HG03025 (cell line): ENCODE results near the gene RTEL1.
"Not testable (repeated sequence)": the region's sequence is repeated elsewhere in the genome, so short reads cannot be mapped to it uniquely, and the experiment has no call there.

Experiments used
- ATAC-seq: cut with Tn5 transposase; IDR thresholded peaks from one replicate; pipeline ENCODE4 v1.9.1; 2021; ENCODE audit warnings: mild to moderate bottlenecking, moderate library complexity; ENCODE audit not compliant: unreplicated experiment, low FRiP score

The RTEL1 gene

GRCh38 chr20:63708301-63709148, 50.4 kb downstream of the RTEL1 start:
- no peak for ATAC-seq

- ATAC-seq = no peak
Observed at GRCh38 chr20:63709149-63709527, 51.0 kb downstream of the RTEL1 start.

GRCh38 chr20:63711085-63711645, 53.1 kb downstream of the RTEL1 start:
- no peak for ATAC-seq

GRCh38 chr20:63712191-63712590, 54.1 kb downstream of the RTEL1 start:
- no peak for ATAC-seq

GRCh38 chr20:63714858-63715257, 56.7 kb downstream of the RTEL1 start:
- no peak for ATAC-seq

GRCh38 chr20:63718996-63719395, 60.9 kb downstream of the RTEL1 start:
- ATAC-seq = no peak

GRCh38 chr20:63722967-63723622, 65.0 kb downstream of the RTEL1 start:
- ATAC-seq = not testable (repeated sequence)

- not testable (repeated sequence) for ATAC-seq
Observed at GRCh38 chr20:63730189-63730733, 72.1 kb downstream of the RTEL1 start.

GRCh38 chr20:63731410-63731809, 73.3 kb downstream of the RTEL1 start:
- no peak for ATAC-seq

- ATAC-seq = no peak
Observed at GRCh38 chr20:63732118-63733095, 74.3 kb downstream of the RTEL1 start.

- no peak for ATAC-seq
Observed at GRCh38 chr20:63733117-63733516, 75.0 kb downstream of the RTEL1 start.

GRCh38 chr20:63733579-63734081, 75.5 kb downstream of the RTEL1 start:
- ATAC-seq = no peak

GRCh38 chr20:63734111-63734945, 76.2 kb downstream of the RTEL1 start:
- no peak for ATAC-seq

- no peak for ATAC-seq
Observed at GRCh38 chr20:63734946-63735858, 77.1 kb downstream of the RTEL1 start.

GRCh38 chr20:63735859-63736718, 78.0 kb downstream of the RTEL1 start, which contains the start of gene LIME1:
TSS of gene LIME1 (plus strand) at chr20:63736664. CDS start at chr20:63737550, 886 bp downstream.
- no peak for ATAC-seq

- ATAC-seq = no peak
Observed at GRCh38 chr20:63736893-63737694, 79.0 kb downstream of the RTEL1 start.

GRCh38 chr20:63737695-63737944, 79.5 kb downstream of the RTEL1 start:
- ATAC-seq = no peak
